Measurements from ENCODE around the gene SHMT2.

GRCh38 chr12:57254506-57255280 is 25.2 kb downstream of the SHMT2 start:
- TF ChIP-seq CTCF (IDR thresholded peaks at IDR 0.05) (no peak), ATF3 (CRISPR knock-in tag; conservative IDR thresholded peaks at IDR 0.05) (no peak), JUN (CRISPR knock-in tag; IDR thresholded peaks at IDR 0.05) (no peak), ELF4 (CRISPR knock-in tag; IDR thresholded peaks at IDR 0.05; ENCODE audit: low read depth) (no peak), E2F1 (CRISPR knock-in tag; IDR thresholded peaks at IDR 0.05) (no peak), CREB1 (CRISPR knock-in tag; IDR thresholded peaks at IDR 0.05) (no peak), TEAD4 (CRISPR knock-in tag; IDR thresholded peaks at IDR 0.05) (no peak), ZBTB21 (CRISPR knock-in tag; IDR thresholded peaks at IDR 0.05; ENCODE audit: borderline replicate concordance) (no peak), USF2 (CRISPR knock-in tag; IDR thresholded peaks at IDR 0.05) (no peak), ATF6 (CRISPR knock-in tag; IDR thresholded peaks at IDR 0.05) (no peak), ZNF423 (CRISPR knock-in tag; IDR thresholded peaks at IDR 0.05) (no peak), USF1 (CRISPR knock-in tag; IDR thresholded peaks at IDR 0.05) (no peak), ZNF425 (CRISPR knock-in tag; conservative IDR thresholded peaks at IDR 0.05) (no peak), ZNF281 (CRISPR knock-in tag; IDR thresholded peaks at IDR 0.05) (no peak)
